GM12801 (cell line): ENCODE results near the gene RIC3.

ENCODE experiments used
- CTCF ChIP-seq: IDR thresholded peaks from one replicate; pipeline ENCODE4 v1.5.1; 2011; ENCODE audit warnings: control low read depth; ENCODE audit not compliant: insufficient read length; ENCODE audit errors: extremely low read depth

RIC3 gene

GRCh38 chr11:8060146-8060719 lies 108.6 kb downstream of the RIC3 start:
- no peak for TF ChIP-seq CTCF

- TF ChIP-seq CTCF: no peak
Observed at GRCh38 chr11:8059571-8060011, 109.2 kb downstream of the RIC3 start.

GRCh38 chr11:8059030-8059429 lies 109.8 kb downstream of the RIC3 start:
- TF ChIP-seq CTCF: no peak

- TF ChIP-seq CTCF: no peak
Observed at GRCh38 chr11:8058216-8058615, 110.6 kb downstream of the RIC3 start.

GRCh38 chr11:8056810-8057463 lies 111.9 kb downstream of the RIC3 start:
- no peak for TF ChIP-seq CTCF
